ENCODE results near the gene SLC15A1.

The SLC15A1 gene

GRCh38 chr13:98719527-98720250 is 32.8 kb downstream of the SLC15A1 start:
- Histone ChIP-seq H3K4me2 (ENCODE audit: low read depth, low read length) (no peak overlapping the region), H3K9me3 (replicated peaks; ENCODE audit: insufficient read depth, low read length) (no peaks in the 10 kb centered on the region), H3K27me3 (replicated peaks; ENCODE audit: insufficient read depth, low read length) (no peaks in the 10 kb centered on the region), H3K4me1 (ENCODE audit: low read length) (no peaks in the 10 kb centered on the region), H3K9ac (ENCODE audit: low read length) (no peak overlapping the region), H3K36me3 (replicated peaks; ENCODE audit: insufficient read depth, low read length) (no peaks in the 10 kb centered on the region), H4K20me1 (ENCODE audit: insufficient read depth, low read length) (no peaks in the 10 kb centered on the region), H3K4me3 (ENCODE audit: low read length) (no peak overlapping the region), H3K9me2 (replicated peaks; ENCODE audit: insufficient read depth, low read length) (no peaks in the 10 kb centered on the region), H3K27ac (ENCODE audit: low read length) (no peak overlapping the region), H2AFZ (ENCODE audit: low read length) (no peak overlapping the region), H3F3A (ENCODE audit: insufficient read depth, low read length) (no peaks in the 10 kb centered on the region), H3K79me2 (ENCODE audit: low read length) (no peaks in the 10 kb centered on the region)
- no peak for DNase-seq
- TF ChIP-seq EZH2 (optimal IDR thresholded peaks at IDR 0.05; ENCODE audit: low read depth, low read length) (no peak), EZH2phosphoT487 (IDR thresholded peaks at IDR 0.05; ENCODE audit: low read length) (no peak)
- TF ChIP-seq, protein P1, sequence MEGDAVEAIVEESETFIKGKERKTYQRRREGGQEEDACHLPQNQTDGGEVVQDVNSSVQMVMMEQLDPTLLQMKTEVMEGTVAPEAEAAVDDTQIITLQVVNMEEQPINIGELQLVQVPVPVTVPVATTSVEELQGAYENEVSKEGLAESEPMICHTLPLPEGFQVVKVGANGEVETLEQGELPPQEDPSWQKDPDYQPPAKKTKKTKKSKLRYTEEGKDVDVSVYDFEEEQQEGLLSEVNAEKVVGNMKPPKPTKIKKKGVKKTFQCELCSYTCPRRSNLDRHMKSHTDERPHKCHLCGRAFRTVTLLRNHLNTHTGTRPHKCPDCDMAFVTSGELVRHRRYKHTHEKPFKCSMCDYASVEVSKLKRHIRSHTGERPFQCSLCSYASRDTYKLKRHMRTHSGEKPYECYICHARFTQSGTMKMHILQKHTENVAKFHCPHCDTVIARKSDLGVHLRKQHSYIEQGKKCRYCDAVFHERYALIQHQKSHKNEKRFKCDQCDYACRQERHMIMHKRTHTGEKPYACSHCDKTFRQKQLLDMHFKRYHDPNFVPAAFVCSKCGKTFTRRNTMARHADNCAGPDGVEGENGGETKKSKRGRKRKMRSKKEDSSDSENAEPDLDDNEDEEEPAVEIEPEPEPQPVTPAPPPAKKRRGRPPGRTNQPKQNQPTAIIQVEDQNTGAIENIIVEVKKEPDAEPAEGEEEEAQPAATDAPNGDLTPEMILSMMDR (IDR thresholded peaks at IDR 0.05; ENCODE audit: low read length), result no peak

- H3K4me2 ChIP-seq (ENCODE audit: low read depth, low read length), result no peak overlapping the region
- H3K27ac ChIP-seq (ENCODE audit: low read length), result no peak overlapping the region
- no peaks in the 10 kb centered on the region for H3F3A ChIP-seq (ENCODE audit: insufficient read depth, low read length)
- no peaks in the 10 kb centered on the region for H3K4me1 ChIP-seq (ENCODE audit: low read length)
- H3K27me3 ChIP-seq (replicated peaks; ENCODE audit: insufficient read depth, low read length), result no peaks in the 10 kb centered on the region
- TF ChIP-seq, protein P1 (IDR thresholded peaks at IDR 0.05; ENCODE audit: low read length), result no peak
- TF ChIP-seq EZH2 (optimal IDR thresholded peaks at IDR 0.05; ENCODE audit: low read depth, low read length), result no peak
- no peak for TF ChIP-seq EZH2phosphoT487 (IDR thresholded peaks at IDR 0.05; ENCODE audit: low read length)
- no peak for DNase-seq
- H3K9me2 ChIP-seq (replicated peaks; ENCODE audit: insufficient read depth, low read length), result no peaks in the 10 kb centered on the region
- H2AFZ ChIP-seq (ENCODE audit: low read length), result no peak overlapping the region
- H3K9ac ChIP-seq (ENCODE audit: low read length), result no peak overlapping the region
- H3K9me3 ChIP-seq (replicated peaks; ENCODE audit: insufficient read depth, low read length), result no peaks in the 10 kb centered on the region
- no peaks in the 10 kb centered on the region for H3K36me3 ChIP-seq (replicated peaks; ENCODE audit: insufficient read depth, low read length)
- H4K20me1 ChIP-seq (ENCODE audit: insufficient read depth, low read length), result no peaks in the 10 kb centered on the region
- no peaks in the 10 kb centered on the region for H3K79me2 ChIP-seq (ENCODE audit: low read length)
- H3K4me3 ChIP-seq (ENCODE audit: low read length), result no peak overlapping the region
Observed at GRCh38 chr13:98717891-98718290, 34.6 kb downstream of the SLC15A1 start.

GRCh38 chr13:98717256-98717655 is 35.2 kb downstream of the SLC15A1 start:
- Histone ChIP-seq H3F3A (ENCODE audit: insufficient read depth, low read length) (no peaks in the 10 kb centered on the region), H3K4me3 (ENCODE audit: low read length) (no peak overlapping the region), H3K4me1 (ENCODE audit: low read length) (no peaks in the 10 kb centered on the region), H3K9me2 (replicated peaks; ENCODE audit: insufficient read depth, low read length) (no peaks in the 10 kb centered on the region), H4K20me1 (ENCODE audit: insufficient read depth, low read length) (no peaks in the 10 kb centered on the region), H3K36me3 (replicated peaks; ENCODE audit: insufficient read depth, low read length) (no peaks in the 10 kb centered on the region), H3K79me2 (ENCODE audit: low read length) (no peaks in the 10 kb centered on the region), H3K27ac (ENCODE audit: low read length) (no peak overlapping the region), H2AFZ (ENCODE audit: low read length) (no peak overlapping the region), H3K4me2 (ENCODE audit: low read depth, low read length) (no peak overlapping the region), H3K9me3 (replicated peaks; ENCODE audit: insufficient read depth, low read length) (no peaks in the 10 kb centered on the region), H3K27me3 (replicated peaks; ENCODE audit: insufficient read depth, low read length) (no peaks in the 10 kb centered on the region), H3K9ac (ENCODE audit: low read length) (no peak overlapping the region)
- no peak for TF ChIP-seq EZH2phosphoT487 (IDR thresholded peaks at IDR 0.05; ENCODE audit: low read length)
- TF ChIP-seq, protein P1 (IDR thresholded peaks at IDR 0.05; ENCODE audit: low read length), result no peak
- no peak for TF ChIP-seq EZH2 (optimal IDR thresholded peaks at IDR 0.05; ENCODE audit: low read depth, low read length)
- DNase-seq, result no peak

Measured in MM.1S (cell line).